BLaER1 treated with 17β-estradiol and CSF1 and Interleukin-3, amounts not matched to agents 10 nM and 100 nM (cell line): Measurements from ENCODE around the gene GBP5.
"Not testable (repeated sequence)": the region's sequence is repeated elsewhere in the genome, so short reads cannot be mapped to it uniquely, and the experiment has no call there.

Experiments used
- H3K27ac ChIP-seq, 11 experiments: shearing (Covaris generic); formaldehyde crosslinking; 2 replicates each; pipeline ENCODE4 v1.8.1; 2022
- H3K27me3 ChIP-seq, 11 experiments: shearing (Covaris generic); formaldehyde crosslinking; 2 replicates each; pipeline ENCODE4 v1.8.1; 2022
- H3K36me3 ChIP-seq, 11 experiments: shearing (Covaris generic); formaldehyde crosslinking; 2 replicates each; pipeline ENCODE4 v1.8.1; 2022
- H3K4me1 ChIP-seq, 10 experiments: shearing (Covaris generic); formaldehyde crosslinking; 2 replicates each; pipeline ENCODE4 v1.8.1; 2022
- H3K4me2 ChIP-seq, 11 experiments: shearing (Covaris generic); formaldehyde crosslinking; 2 replicates each; pipeline ENCODE4 v1.8.1; 2022
- H3K4me3 ChIP-seq, 10 experiments: shearing (Covaris generic); formaldehyde crosslinking; 2 replicates each; pipeline ENCODE4 v1.8.1; 2022
- H3K9ac ChIP-seq, 11 experiments: shearing (Covaris generic); formaldehyde crosslinking; 2 replicates each; pipeline ENCODE4 v1.8.1; 2022
- H3K9me3 ChIP-seq, 11 experiments: shearing (Covaris generic); formaldehyde crosslinking; replicated peaks in 1 of 11; 2 replicates each; pipeline ENCODE4 v1.8.1; 2022
- H4K20me1 ChIP-seq, 11 experiments: shearing (Covaris generic); formaldehyde crosslinking; 2 replicates each; pipeline ENCODE4 v1.8.1; 2022
- Cebpa-rat ChIP-seq, 11 experiments: shearing (Covaris generic); IDR thresholded peaks; 2 replicates each; pipeline ENCODE4 v1.8.1; 2022

GBP5 gene

DNA sequence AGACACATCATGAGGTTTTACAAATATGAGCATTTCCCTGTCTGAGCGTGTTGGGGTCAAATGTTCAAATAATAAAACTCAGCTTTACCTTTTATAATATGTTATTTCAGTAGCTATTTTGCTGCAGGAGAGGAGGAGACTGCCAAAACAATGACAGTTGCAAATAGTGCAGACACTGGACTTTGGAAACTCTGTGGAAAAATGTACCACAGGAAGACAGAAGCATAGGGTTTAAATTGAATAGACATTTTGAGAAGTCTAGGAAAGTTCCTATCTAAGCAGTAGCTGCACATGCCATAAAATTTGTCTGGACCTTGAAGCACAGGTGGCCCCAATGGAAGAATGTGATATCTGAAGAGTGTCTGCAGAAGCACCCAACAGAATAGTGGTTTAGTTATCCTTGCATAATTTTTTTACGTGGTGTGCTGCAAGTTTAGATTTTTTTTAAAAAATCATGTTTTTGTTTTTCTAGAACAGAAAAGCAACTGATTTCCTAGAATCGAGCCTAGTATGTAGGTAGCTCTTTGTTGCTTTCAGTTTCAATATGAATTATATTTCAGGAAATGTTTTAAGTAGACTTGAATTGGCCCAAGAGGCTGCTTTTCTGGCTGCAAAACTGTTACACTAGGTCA, 14.0 kb upstream of the GBP5 start:
- peak overlapping the region; percentile 38 to 67 (median 52); a peak in 21 of 22 replicates for H3K4me2 ChIP-seq
- no peaks in the 10 kb centered on the region for H4K20me1 ChIP-seq
- peaks cover 10 to 18% (median 13%) of the 10 kb centered on the region in 11 experiments; a peak in 21 of 22 replicates for H3K9me3 ChIP-seq
- no peaks in the 10 kb centered on the region for H3K36me3 ChIP-seq
- peaks cover 10 to 17% (median 14%) of the 10 kb centered on the region in 10 experiments; a peak in 18 of 20 replicates for H3K4me1 ChIP-seq
- TF ChIP-seq Cebpa-rat (IDR thresholded peaks at IDR 0.05), result no peak
- H3K27me3 ChIP-seq, result no peaks in the 10 kb centered on the region
- no peak overlapping the region; a peak in 1 of 22 replicates for H3K27ac ChIP-seq
- H3K9ac ChIP-seq, result 0 out of 22 replicates have a peak overlapping the region, but pooled peaks of 1 of the 11 experiments have one; percentile 21
- no peak overlapping the region for H3K4me3 ChIP-seq

DNA sequence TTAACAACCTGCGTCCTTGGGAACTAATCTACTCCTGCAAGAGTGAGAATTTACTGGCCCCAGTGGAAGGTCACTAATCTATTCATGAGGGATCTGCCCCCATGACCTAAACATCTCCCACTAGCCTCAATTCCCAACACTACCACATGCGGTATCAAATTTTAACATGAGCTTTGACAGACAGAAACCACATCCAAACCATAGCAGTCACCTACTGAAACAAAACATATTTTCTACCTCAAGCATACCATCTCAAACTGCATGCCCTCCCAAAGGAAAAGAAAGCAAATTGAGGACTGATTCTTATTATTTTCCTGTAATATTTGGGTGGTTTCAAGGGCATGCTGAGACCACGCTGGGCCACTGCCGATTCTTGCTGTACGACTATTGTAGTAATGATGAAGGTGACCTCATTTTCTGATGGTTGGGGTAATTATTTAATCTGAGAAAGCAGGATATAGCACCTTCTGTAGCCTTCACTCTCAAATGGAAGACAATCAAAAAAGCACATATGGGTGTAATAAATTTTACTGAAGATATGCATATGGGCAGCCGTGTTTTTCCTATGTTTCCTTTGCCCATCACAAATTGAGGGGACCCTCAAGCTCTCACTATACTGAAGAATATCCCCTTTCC, 13.2 kb upstream of the GBP5 start:
- H3K9me3 ChIP-seq, result peaks cover 10 to 18% (median 11%) of the 10 kb centered on the region in 11 experiments; a peak in 21 of 22 replicates
- peaks cover 10 to 17% (median 14%) of the 10 kb centered on the region in 10 experiments; a peak in 18 of 20 replicates for H3K4me1 ChIP-seq
- TF ChIP-seq Cebpa-rat (IDR thresholded peaks at IDR 0.05), result no peak
- H3K9ac ChIP-seq, result no peak overlapping the region
- no peaks in the 10 kb centered on the region for H3K27me3 ChIP-seq
- no peaks in the 10 kb centered on the region for H4K20me1 ChIP-seq
- no peak overlapping the region for H3K27ac ChIP-seq
- no peaks in the 10 kb centered on the region for H3K36me3 ChIP-seq
- peak overlapping the region in 3 of 11 experiments; percentile 57 to 67 (median 58); a peak in 5 of 22 replicates for H3K4me2 ChIP-seq
- H3K4me3 ChIP-seq, result no peak overlapping the region

- H3K4me3 ChIP-seq, H3K27me3 ChIP-seq, H3K4me2 ChIP-seq, H3K36me3 ChIP-seq, H4K20me1 ChIP-seq, H3K27ac ChIP-seq, H3K9ac ChIP-seq: not testable (repeated sequence)
- peaks cover 10 to 18% (median 11%) of the 10 kb centered on the region in 11 experiments; a peak in 21 of 22 replicates for H3K9me3 ChIP-seq
- H3K4me1 ChIP-seq, result peaks cover 10 to 17% (median 14%) of the 10 kb centered on the region in 10 experiments; a peak in 18 of 20 replicates
Observed at GRCh38 chr1:89284078-89284763, 11.6 kb upstream of the GBP5 start.

GRCh38 chr1:89280766-89281165, 8.1 kb upstream of the GBP5 start:
- Histone ChIP-seq H4K20me1 (no peaks in the 10 kb centered on the region), H3K4me3 (no peak overlapping the region), H3K9me3 (peaks cover 10 to 18% (median 11%) of the 10 kb centered on the region in 11 experiments; a peak in 21 of 22 replicates), H3K4me2 (no peak overlapping the region), H3K27ac (no peak overlapping the region), H3K36me3 (no peaks in the 10 kb centered on the region), H3K27me3 (no peaks in the 10 kb centered on the region), H3K9ac (no peak overlapping the region), H3K4me1 (no peaks in the 10 kb centered on the region)
- no peak for TF ChIP-seq Cebpa-rat (IDR thresholded peaks at IDR 0.05)

DNA sequence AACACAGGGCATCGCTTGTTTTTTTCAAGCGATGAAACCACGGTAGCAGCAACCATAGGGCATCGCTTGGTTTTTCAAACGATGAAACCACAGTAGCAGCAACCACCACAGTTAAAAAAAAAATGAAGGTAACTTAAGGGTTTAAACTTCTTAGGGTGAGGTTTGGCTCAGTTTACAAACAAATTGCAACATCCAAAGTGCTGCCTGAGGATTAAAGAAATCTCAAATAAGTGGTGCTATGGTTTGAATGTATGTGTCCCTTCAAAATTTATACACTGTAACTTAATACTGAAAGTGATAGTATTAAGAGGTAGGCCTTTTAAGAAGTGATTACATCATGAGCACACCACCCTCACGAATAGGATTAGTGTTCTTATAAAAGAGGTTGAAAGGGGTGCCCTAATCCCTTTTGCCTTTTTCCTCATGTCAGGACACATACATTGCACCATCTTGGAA, 6.4 kb upstream of the GBP5 start:
- H3K4me3 ChIP-seq, result no peak overlapping the region
- H3K9ac ChIP-seq, result no peak overlapping the region
- H3K4me2 ChIP-seq, result no peak overlapping the region
- H3K27me3 ChIP-seq, result no peaks in the 10 kb centered on the region
- no peaks in the 10 kb centered on the region for H4K20me1 ChIP-seq
- H3K4me1 ChIP-seq, result peaks cover 0 to 11% (median 6%) of the 10 kb centered on the region in 10 experiments; a peak in 12 of 20 replicates
- no peak overlapping the region for H3K27ac ChIP-seq
- TF ChIP-seq Cebpa-rat (IDR thresholded peaks at IDR 0.05), result no peak
- peaks cover under 1 to 6% (median 2%) of the 10 kb centered on the region in 11 experiments; a peak in 17 of 22 replicates for H3K9me3 ChIP-seq
- no peaks in the 10 kb centered on the region for H3K36me3 ChIP-seq

- Histone ChIP-seq H3K27ac (no peak overlapping the region), H3K27me3 (no peaks in the 10 kb centered on the region), H3K9me3 (peaks cover 0 to 10% (median 8%) of the 10 kb centered on the region in 11 experiments; a peak in 13 of 22 replicates), H3K4me2 (no peak overlapping the region), H3K9ac (no peak overlapping the region), H3K4me3 (no peak overlapping the region), H4K20me1 (no peaks in the 10 kb centered on the region), H3K4me1 (peaks cover 0 to 17% (median 6%) of the 10 kb centered on the region in 10 experiments; a peak in 12 of 20 replicates), H3K36me3 (no peaks in the 10 kb centered on the region)
- no peak for TF ChIP-seq Cebpa-rat (IDR thresholded peaks at IDR 0.05)
Observed at GRCh38 chr1:89277725-89278124, 5.1 kb upstream of the GBP5 start.

DNA sequence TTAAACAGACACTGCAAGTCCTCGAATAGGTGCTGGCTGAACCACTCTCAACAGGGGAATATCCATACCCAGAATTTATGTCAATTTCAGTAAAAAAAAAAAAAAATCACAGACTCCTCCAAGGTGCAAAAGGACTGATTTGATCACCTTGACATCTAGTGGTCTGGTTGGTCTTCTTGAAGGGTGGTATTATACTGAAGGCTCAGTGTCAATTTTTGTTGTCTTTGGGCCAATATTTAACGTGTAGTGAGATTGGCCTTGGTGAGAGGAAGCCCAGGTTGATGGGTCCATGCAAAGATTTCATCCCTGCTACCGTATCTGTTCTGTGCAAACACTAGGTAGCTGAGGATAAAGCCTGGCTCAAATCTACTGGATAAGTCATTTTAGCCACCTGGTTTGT, 4.0 kb upstream of the GBP5 start:
- Histone ChIP-seq H3K4me2 (no peak overlapping the region), H4K20me1 (no peaks in the 10 kb centered on the region), H3K9ac (no peak overlapping the region), H3K4me1 (peaks cover 0 to 17% (median 6%) of the 10 kb centered on the region in 10 experiments; a peak in 12 of 20 replicates), H3K9me3 (peaks cover 0 to 17% (median 12%) of the 10 kb centered on the region in 11 experiments; a peak in 13 of 22 replicates), H3K4me3 (no peak overlapping the region), H3K36me3 (no peaks in the 10 kb centered on the region), H3K27me3 (no peaks in the 10 kb centered on the region), H3K27ac (no peak overlapping the region)
- TF ChIP-seq Cebpa-rat (IDR thresholded peaks at IDR 0.05), result no peak

- peak overlapping the region in 7 of 11 experiments; percentile 2 to 59 (median 31); a peak in 13 of 22 replicates for H3K4me2 ChIP-seq
Observed at GRCh38 chr1:89274411-89274857, 1.8 kb upstream of the GBP5 start.

More at GRCh38 chr1:89274411-89274857, 1.8 kb upstream of the GBP5 start:
- no peaks in the 10 kb centered on the region for H3K36me3 ChIP-seq
- H3K9me3 ChIP-seq, result peaks cover 0 to 17% (median 12%) of the 10 kb centered on the region in 11 experiments; a peak in 13 of 22 replicates
- peaks cover 0 to 17% (median 6%) of the 10 kb centered on the region in 10 experiments; a peak in 12 of 20 replicates for H3K4me1 ChIP-seq
- H3K4me3 ChIP-seq, result no peak overlapping the region
- no peaks in the 10 kb centered on the region for H4K20me1 ChIP-seq
- TF ChIP-seq Cebpa-rat (IDR thresholded peaks at IDR 0.05), result no peak
- H3K9ac ChIP-seq, result 0 out of 22 replicates have a peak overlapping the region, but pooled peaks of 2 of the 11 experiments have one; percentile 1 to 36
- peak overlapping the region in 6 of 11 experiments; percentile 4 to 43 (median 28); a peak in 8 of 22 replicates for H3K27ac ChIP-seq
- H3K27me3 ChIP-seq, result no peaks in the 10 kb centered on the region
